ENCODE data around the gene FHIT.
"Not testable (repeated sequence)": the region's sequence is repeated elsewhere in the genome, so short reads cannot be mapped to it uniquely, and the experiment has no call there.

FHIT gene

DNA sequence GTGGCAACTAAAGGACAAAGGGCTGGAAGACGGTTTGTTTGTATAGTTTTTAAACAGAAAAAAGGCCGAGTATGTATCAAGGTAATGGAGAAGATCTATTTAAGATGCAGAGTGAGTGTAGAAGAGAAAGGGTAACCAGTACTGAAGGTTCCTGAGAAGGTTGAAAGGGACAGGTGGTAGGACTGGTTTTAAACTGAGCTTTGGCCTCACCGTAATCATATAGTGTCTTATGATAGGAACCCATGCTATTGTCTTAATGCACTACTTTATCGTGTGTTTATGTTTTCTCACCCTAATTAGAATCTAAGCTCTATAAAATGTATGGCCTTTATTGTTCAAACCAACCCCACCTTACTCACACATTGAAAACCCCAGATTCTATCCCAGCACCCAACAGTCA is 32.7 kb downstream of the FHIT start:
- TF ChIP-seq EZH2phosphoT487 (IDR thresholded peaks at IDR 0.05; ENCODE audit: borderline replicate concordance, low read length): no peak
- no peak for TF ChIP-seq CTCF (IDR thresholded peaks at IDR 0.05; ENCODE audit: low read depth, low read length, poor library complexity, severe bottlenecking)
- no peaks in the 10 kb centered on the region for H3K4me1 ChIP-seq (ENCODE audit: control insufficient read depth, low read length)
- no peak overlapping the region for H3K4me3 ChIP-seq (ENCODE audit: low read length)
- no peaks in the 10 kb centered on the region for H3F3A ChIP-seq (ENCODE audit: control insufficient read depth, insufficient read depth)
- H3K36me3 ChIP-seq (ENCODE audit: control insufficient read depth, low read length): no peaks in the 10 kb centered on the region
- H3K4me2 ChIP-seq (ENCODE audit: low read length): no peak overlapping the region
- H3K79me2 ChIP-seq (ENCODE audit: control insufficient read depth, low read length): peaks cover 7% of the 10 kb centered on the region; the same call in 1 of the 2 replicates
- no peaks in the 10 kb centered on the region; the same call in 1 of the 2 replicates for H3K9me3 ChIP-seq (ENCODE audit: control insufficient read depth, insufficient read depth, low read length)
- no peaks in the 10 kb centered on the region for H4K20me1 ChIP-seq (ENCODE audit: control insufficient read depth, insufficient read depth, low read depth, low read length)
- no peak overlapping the region for H3K27ac ChIP-seq (ENCODE audit: low read depth, low read length)
- H3K9me2 ChIP-seq (replicated peaks; ENCODE audit: control insufficient read depth, low read length): no peaks in the 10 kb centered on the region
- no peaks in the 10 kb centered on the region for H3K27me3 ChIP-seq (ENCODE audit: control insufficient read depth, low read length)

- not testable (repeated sequence) for H3K79me2 ChIP-seq (ENCODE audit: control insufficient read depth, low read length); H3F3A ChIP-seq (ENCODE audit: control insufficient read depth, insufficient read depth); H3K4me3 ChIP-seq (ENCODE audit: low read length); H3K4me2 ChIP-seq (ENCODE audit: low read length); H3K27ac ChIP-seq (ENCODE audit: low read depth, low read length); H3K27me3 ChIP-seq (ENCODE audit: control insufficient read depth, low read length); H3K9me3 ChIP-seq (ENCODE audit: control insufficient read depth, insufficient read depth, low read length); H3K9me2 ChIP-seq (replicated peaks; ENCODE audit: control insufficient read depth, low read length); H3K36me3 ChIP-seq (ENCODE audit: control insufficient read depth, low read length); H4K20me1 ChIP-seq (ENCODE audit: control insufficient read depth, insufficient read depth, low read depth, low read length); H3K4me1 ChIP-seq (ENCODE audit: control insufficient read depth, low read length)
These were observed 35.1 kb downstream of the FHIT start for GRCh38 chr3:61216171-61216570.

- H3K36me3 ChIP-seq (ENCODE audit: control insufficient read depth, low read length): no peaks in the 10 kb centered on the region
- H3K79me2 ChIP-seq (ENCODE audit: control insufficient read depth, low read length): no peaks in the 10 kb centered on the region
- H3K9me3 ChIP-seq (ENCODE audit: control insufficient read depth, insufficient read depth, low read length): no peaks in the 10 kb centered on the region
- no peaks in the 10 kb centered on the region; the same call in 1 of the 2 replicates for H3F3A ChIP-seq (ENCODE audit: control insufficient read depth, insufficient read depth)
- H3K4me2 ChIP-seq (ENCODE audit: low read length): no peak overlapping the region
- H3K27ac ChIP-seq (ENCODE audit: low read depth, low read length): no peak overlapping the region
- H3K4me1 ChIP-seq (ENCODE audit: control insufficient read depth, low read length): no peaks in the 10 kb centered on the region
- H3K27me3 ChIP-seq (ENCODE audit: control insufficient read depth, low read length): no peaks in the 10 kb centered on the region
- no peaks in the 10 kb centered on the region for H3K9me2 ChIP-seq (replicated peaks; ENCODE audit: control insufficient read depth, low read length)
- no peaks in the 10 kb centered on the region for H4K20me1 ChIP-seq (ENCODE audit: control insufficient read depth, insufficient read depth, low read depth, low read length)
- TF ChIP-seq EZH2phosphoT487 (IDR thresholded peaks at IDR 0.05; ENCODE audit: borderline replicate concordance, low read length) (no peak), CTCF (IDR thresholded peaks at IDR 0.05; ENCODE audit: low read depth, low read length, poor library complexity, severe bottlenecking) (no peak)
- no peak overlapping the region for H3K4me3 ChIP-seq (ENCODE audit: low read length)
These were observed 49.2 kb downstream of the FHIT start for GRCh38 chr3:61202086-61202485.

DNA sequence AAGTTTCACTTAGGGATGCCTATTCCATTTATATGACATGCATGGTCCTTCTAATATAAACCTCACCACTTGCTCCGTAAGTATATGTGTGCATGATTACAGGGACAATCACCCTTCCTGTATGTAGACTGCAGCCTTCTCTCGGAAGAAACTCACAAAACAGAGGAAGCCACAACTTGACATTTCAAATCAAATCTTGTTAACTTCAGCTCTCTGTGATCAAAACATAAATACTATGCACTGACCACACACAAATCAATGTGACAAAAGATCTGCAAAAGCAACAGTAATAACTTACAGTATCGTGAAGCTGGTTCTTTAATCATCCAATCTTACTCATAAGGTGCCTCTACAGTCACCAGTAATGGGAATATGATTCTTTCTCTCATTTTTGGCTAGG is 50.2 kb downstream of the FHIT start:
- H3K4me3 ChIP-seq (ENCODE audit: low read length): no peak overlapping the region
- no peaks in the 10 kb centered on the region for H4K20me1 ChIP-seq (ENCODE audit: control insufficient read depth, insufficient read depth, low read depth, low read length)
- H3K4me2 ChIP-seq (ENCODE audit: low read length): no peak overlapping the region
- TF ChIP-seq CTCF (IDR thresholded peaks at IDR 0.05; ENCODE audit: low read depth, low read length, poor library complexity, severe bottlenecking): no peak
- TF ChIP-seq EZH2phosphoT487 (IDR thresholded peaks at IDR 0.05; ENCODE audit: borderline replicate concordance, low read length): no peak
- no peaks in the 10 kb centered on the region for H3K9me2 ChIP-seq (replicated peaks; ENCODE audit: control insufficient read depth, low read length)
- H3K4me1 ChIP-seq (ENCODE audit: control insufficient read depth, low read length): no peaks in the 10 kb centered on the region
- no peaks in the 10 kb centered on the region for H3K9me3 ChIP-seq (ENCODE audit: control insufficient read depth, insufficient read depth, low read length)
- no peaks in the 10 kb centered on the region; the same call in 1 of the 2 replicates for H3F3A ChIP-seq (ENCODE audit: control insufficient read depth, insufficient read depth)
- no peaks in the 10 kb centered on the region for H3K79me2 ChIP-seq (ENCODE audit: control insufficient read depth, low read length)
- no peaks in the 10 kb centered on the region for H3K36me3 ChIP-seq (ENCODE audit: control insufficient read depth, low read length)
- H3K27me3 ChIP-seq (ENCODE audit: control insufficient read depth, low read length): no peaks in the 10 kb centered on the region
- H3K27ac ChIP-seq (ENCODE audit: low read depth, low read length): no peak overlapping the region
